GM12872 (cell line): ENCODE data around the gene LSM12.

Source experiments
- CTCF ChIP-seq: IDR thresholded peaks from 3 replicates; pipeline ENCODE4 v1.5.1; 2011; ENCODE audit warnings: low read depth, mild to moderate bottlenecking, low read length, moderate library complexity; ENCODE audit not compliant: insufficient read depth

The LSM12 gene

GRCh38 chr17:44037471-44037870 lies 29.0 kb downstream of the LSM12 start:
- no peak for TF ChIP-seq CTCF

GRCh38 chr17:44033861-44034408 lies 32.5 kb downstream of the LSM12 start:
- TF ChIP-seq CTCF = no peak

GRCh38 chr17:44030482-44030881 lies 36.0 kb downstream of the LSM12 start:
- TF ChIP-seq CTCF = no peak

- no peak for TF ChIP-seq CTCF
Measured at GRCh38 chr17:44029736-44030135, 36.7 kb downstream of the LSM12 start.

- TF ChIP-seq CTCF = no peak
Measured at GRCh38 chr17:44024853-44025252, 41.6 kb downstream of the LSM12 start.

- TF ChIP-seq CTCF = no peak
Measured at GRCh38 chr17:44024271-44024663, 42.2 kb downstream of the LSM12 start.

GRCh38 chr17:44023545-44024270 lies 42.8 kb downstream of the LSM12 start:
- no peak for TF ChIP-seq CTCF
